Fibroblast of mammary gland (primary cell): ENCODE measurements around the gene SEBOX.
A peak's percentile ranks its signal among the peaks of the same experiment; 100 is the strongest.

Experiments used
- DNase-seq: peaks from one replicate; pipeline ENCODE4 v3.0.0-alpha.2; 2010; ENCODE audit warnings: low read depth
- H3K4me3 ChIP-seq: 2 replicates; pipeline ENCODE4 v1.5.1; 2011; ENCODE audit warnings: low read depth, mild to moderate bottlenecking, low read length, moderate library complexity; ENCODE audit not compliant: control insufficient read depth
- TF ChIP-seq, protein P1 (sequence below): conservative IDR thresholded peaks from 2 replicates; pipeline ENCODE4 v1.5.1; 2011; ENCODE audit warnings: low read depth, low read length, inconsistent platforms; ENCODE audit not compliant: control insufficient read depth, insufficient read depth

Gene SEBOX

GRCh38 chr17:28333083-28333746 is 31.8 kb downstream of the SEBOX start:
- no peak for DNase-seq
- TF ChIP-seq, protein P1, sequence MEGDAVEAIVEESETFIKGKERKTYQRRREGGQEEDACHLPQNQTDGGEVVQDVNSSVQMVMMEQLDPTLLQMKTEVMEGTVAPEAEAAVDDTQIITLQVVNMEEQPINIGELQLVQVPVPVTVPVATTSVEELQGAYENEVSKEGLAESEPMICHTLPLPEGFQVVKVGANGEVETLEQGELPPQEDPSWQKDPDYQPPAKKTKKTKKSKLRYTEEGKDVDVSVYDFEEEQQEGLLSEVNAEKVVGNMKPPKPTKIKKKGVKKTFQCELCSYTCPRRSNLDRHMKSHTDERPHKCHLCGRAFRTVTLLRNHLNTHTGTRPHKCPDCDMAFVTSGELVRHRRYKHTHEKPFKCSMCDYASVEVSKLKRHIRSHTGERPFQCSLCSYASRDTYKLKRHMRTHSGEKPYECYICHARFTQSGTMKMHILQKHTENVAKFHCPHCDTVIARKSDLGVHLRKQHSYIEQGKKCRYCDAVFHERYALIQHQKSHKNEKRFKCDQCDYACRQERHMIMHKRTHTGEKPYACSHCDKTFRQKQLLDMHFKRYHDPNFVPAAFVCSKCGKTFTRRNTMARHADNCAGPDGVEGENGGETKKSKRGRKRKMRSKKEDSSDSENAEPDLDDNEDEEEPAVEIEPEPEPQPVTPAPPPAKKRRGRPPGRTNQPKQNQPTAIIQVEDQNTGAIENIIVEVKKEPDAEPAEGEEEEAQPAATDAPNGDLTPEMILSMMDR: no peak
- H3K4me3 ChIP-seq: no peak overlapping the region

DNA sequence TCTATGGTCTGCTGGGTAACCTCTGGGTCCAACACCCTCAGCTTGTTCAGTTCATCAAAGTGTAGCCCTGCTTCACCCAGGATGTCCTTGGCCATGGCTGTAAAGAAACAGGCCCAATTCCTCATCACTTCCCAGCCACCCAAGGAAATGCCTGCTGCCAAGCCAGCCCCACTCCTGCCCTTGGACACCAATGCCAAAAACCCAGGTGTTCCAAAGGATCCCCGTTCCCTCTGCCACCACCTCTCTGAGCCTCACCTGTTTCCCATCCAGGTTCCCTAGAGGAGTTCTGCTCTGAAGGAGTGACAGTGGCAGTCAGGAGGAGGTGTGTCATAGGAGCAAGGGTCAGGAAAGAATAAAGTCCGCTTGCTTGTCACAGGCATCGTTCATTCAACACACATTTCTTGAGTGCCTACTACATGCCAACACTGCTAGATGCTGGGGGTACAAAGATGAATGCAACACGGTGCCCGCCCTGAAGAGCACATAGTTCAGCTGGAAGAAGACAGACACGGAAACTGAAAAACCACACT is 33.0 kb downstream of the SEBOX start:
- TF ChIP-seq, protein P1: no peak

GRCh38 chr17:28330671-28331070 is 34.3 kb downstream of the SEBOX start:
- TF ChIP-seq, protein P1: no peak
- no peak overlapping the region for H3K4me3 ChIP-seq
- no peak for DNase-seq

More for the DNA sequence above, 33.0 kb downstream of the SEBOX start:
- DNase-seq: no peak
- H3K4me3 ChIP-seq: no peak overlapping the region

- TF ChIP-seq, protein P1: no peak
These were observed 36.7 kb downstream of the SEBOX start for GRCh38 chr17:28328325-28328724.

GRCh38 chr17:28327709-28328108 is 37.3 kb downstream of the SEBOX start:
- no peak overlapping the region for H3K4me3 ChIP-seq
- peak; percentile 54 for DNase-seq
- TF ChIP-seq, protein P1: peak; percentile 18

More at GRCh38 chr17:28328325-28328724, 36.7 kb downstream of the SEBOX start:
- no peak for DNase-seq
- no peak overlapping the region for H3K4me3 ChIP-seq

GRCh38 chr17:28327031-28327607 is 37.9 kb downstream of the SEBOX start:
- H3K4me3 ChIP-seq: no peak overlapping the region
- TF ChIP-seq, protein P1: no peak
- peak; percentile 52 for DNase-seq
